ENCODE results near the gene IFNL2. TPM values are rescaled to one million over a fixed set of nuclear protein-coding genes. Genes with fewer than 3 reads are reported as not detected.

The IFNL2 gene
- total RNA-seq, 1 donor from 2014 or later, result not detected

DNA sequence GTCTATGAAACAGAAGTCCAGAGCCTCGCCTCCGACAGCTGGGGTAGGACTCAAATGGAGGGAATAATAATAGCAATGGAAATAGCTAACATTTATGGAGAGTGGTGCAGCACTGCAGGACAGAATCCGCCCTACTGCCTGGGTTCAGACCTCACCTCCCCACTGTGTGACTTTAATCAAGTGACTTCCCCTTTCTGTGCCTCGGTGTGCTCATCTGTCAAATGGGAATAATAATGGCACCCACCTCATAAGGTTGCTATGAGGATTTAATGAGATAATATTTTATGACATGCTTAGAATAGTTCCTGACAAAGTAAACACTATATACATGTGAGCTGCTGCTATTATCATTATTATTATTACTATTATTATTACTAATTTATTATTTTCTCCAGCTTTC is 49.3 kb downstream of the IFNL2 start:
- DNase-seq (ENCODE audit: low read depth in 2 of 2), result no peak

DNA sequence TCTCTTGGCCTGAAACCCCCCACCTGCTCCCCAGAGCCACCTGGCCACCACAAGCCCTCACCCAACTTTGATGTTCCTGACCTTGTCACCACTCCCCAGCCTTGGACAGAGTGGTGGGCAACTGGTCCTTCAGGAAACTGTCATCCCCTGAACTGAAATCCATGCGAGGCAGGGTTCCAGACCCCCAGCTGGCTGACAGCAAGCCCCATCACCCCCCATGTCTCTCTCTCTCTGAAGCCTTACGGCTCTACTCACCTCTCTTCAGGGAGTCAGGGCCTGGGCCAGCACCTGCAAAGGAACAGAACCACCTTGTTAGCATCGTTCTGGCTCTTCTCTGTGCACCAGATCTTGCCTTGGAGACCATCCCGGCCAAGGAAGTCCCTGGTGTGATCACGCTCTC is 49.9 kb downstream of the IFNL2 start:
- no peak for DNase-seq (ENCODE audit: low read depth in 2 of 2)

DNA sequence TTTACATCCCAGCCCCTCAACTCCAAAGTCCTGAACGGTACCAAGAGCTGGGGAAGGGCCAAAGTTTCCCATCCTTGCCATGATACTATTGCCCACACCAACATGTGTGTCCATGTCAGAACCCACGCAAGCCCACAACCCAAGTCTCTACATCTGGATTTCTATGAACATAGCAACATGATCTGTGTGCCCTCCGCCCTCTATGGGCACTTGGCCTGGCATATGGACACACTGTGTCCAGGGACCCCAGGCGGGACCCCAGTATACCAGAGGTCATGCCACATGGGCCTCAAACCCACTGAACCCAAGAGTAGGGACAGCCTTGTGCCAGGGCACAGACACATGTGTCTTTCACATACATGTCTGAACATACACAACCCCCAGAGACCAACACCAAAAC is 50.5 kb downstream of the IFNL2 start:
- no peak for DNase-seq (ENCODE audit: low read depth in 2 of 2)

DNA sequence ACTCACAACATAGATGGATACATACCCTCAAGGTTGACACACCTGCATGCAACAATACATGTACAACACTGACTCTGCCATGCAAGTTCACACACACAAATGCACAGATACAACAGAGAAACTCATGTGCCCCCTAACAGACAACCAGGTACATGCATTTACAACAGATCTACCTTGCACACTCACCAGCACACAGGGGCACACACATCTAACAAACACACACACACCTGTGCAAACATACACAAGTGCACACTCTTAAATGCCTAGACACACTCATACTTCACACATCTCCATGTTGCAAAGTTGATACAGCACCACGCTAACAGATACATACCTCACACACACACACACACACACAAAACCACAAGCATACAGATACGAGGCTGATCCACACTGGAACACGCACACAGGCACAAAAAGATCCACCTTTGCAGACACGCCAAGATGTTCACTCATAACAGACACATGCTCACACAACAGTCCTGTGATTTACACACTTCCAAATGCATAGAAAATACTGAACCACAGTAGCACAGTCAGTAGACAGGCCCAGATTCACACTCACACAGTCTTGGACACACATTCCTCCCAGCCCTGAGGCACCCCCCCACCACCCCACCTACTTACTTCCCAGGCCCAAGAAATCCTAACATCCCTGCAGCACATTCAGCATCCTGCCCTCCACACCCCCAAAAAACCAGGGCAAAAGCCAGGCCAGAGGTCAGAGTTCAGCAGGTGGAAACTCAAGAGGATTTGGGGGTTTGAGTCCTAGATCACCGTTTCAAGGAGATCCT is 51.1 kb downstream of the IFNL2 start:
- no peak for DNase-seq (ENCODE audit: low read depth in 2 of 2)

Other genes starting within 250 kb of the IFNL2 start
- gene FBXO27, start 235.8 kb upstream of the IFNL2 start, total RNA-seq, result 0.44 and 0.79 TPM in 2 replicates
- gene ACP7, start 184.0 kb upstream of the IFNL2 start, total RNA-seq, result not detected in 2 replicates
- gene PAK4, start 142.6 kb upstream of the IFNL2 start, total RNA-seq, result 2.6 and 3.1 TPM in 2 replicates
- gene NCCRP1, start 71.4 kb upstream of the IFNL2 start, total RNA-seq, result not detected in 2 replicates
- gene SYCN, start 64.1 kb upstream of the IFNL2 start, total RNA-seq, result not detected in 2 replicates
- not detected in 2 replicates for gene IFNL3, start 23.4 kb upstream of the IFNL2 start, total RNA-seq
- not detected in 2 replicates for gene IFNL4, start 19.5 kb upstream of the IFNL2 start, total RNA-seq
- gene IFNL1, start 28.0 kb downstream of the IFNL2 start, total RNA-seq, result not detected in 2 replicates
- 0.44 and 0.60 TPM in 2 replicates for gene LRFN1, start 52.5 kb downstream of the IFNL2 start, total RNA-seq
- 173 and 220 TPM in 2 replicates for gene GMFG, start 67.6 kb downstream of the IFNL2 start, total RNA-seq
- gene SAMD4B, start 74.0 kb downstream of the IFNL2 start, total RNA-seq, result 20.7 and 21.8 TPM in 2 replicates
- gene PAF1, start 122.7 kb downstream of the IFNL2 start, total RNA-seq, result 20.5 and 23.6 TPM in 2 replicates
- 11.1 and 13.5 TPM in 2 replicates for gene MED29, start 123.0 kb downstream of the IFNL2 start, total RNA-seq
- gene ZFP36, start 138.5 kb downstream of the IFNL2 start, total RNA-seq, result 0.44 and 4.0 TPM in 2 replicates
- 10.1 and 10.5 TPM in 2 replicates for gene PLEKHG2, start 144.3 kb downstream of the IFNL2 start, total RNA-seq
- 200 and 211 TPM in 2 replicates for gene RPS16, start 167.6 kb downstream of the IFNL2 start, total RNA-seq
- gene SUPT5H, start 177.2 kb downstream of the IFNL2 start, total RNA-seq, result 26.6 and 39.3 TPM in 2 replicates
- 40.9 and 41.4 TPM in 2 replicates for gene TIMM50, start 212.4 kb downstream of the IFNL2 start, total RNA-seq
- under 0.01 and 0.22 TPM in 2 replicates for gene DLL3, start 230.6 kb downstream of the IFNL2 start, total RNA-seq
- not detected in 2 replicates for gene SELENOV, start 246.7 kb downstream of the IFNL2 start, total RNA-seq